HG03342 (cell line): ENCODE results near the gene LGSN.
A peak's percentile ranks its signal among the peaks of the same experiment; 100 is the strongest.
"Not testable (repeated sequence)": the region's sequence is repeated elsewhere in the genome, so short reads cannot be mapped to it uniquely, and the experiment has no call there.

Experiments used
- ATAC-seq: cut with Tn5 transposase; IDR thresholded peaks from one replicate; pipeline ENCODE4 v1.9.1; 2021; ENCODE audit warnings: mild to moderate bottlenecking, moderate library complexity; ENCODE audit not compliant: unreplicated experiment

Gene LGSN

GRCh38 chr6:63245420-63245819, 74.4 kb downstream of the LGSN start:
- ATAC-seq = peak; percentile 7

- peak; percentile 69 for ATAC-seq
Observed at GRCh38 chr6:63236398-63236817, 83.4 kb downstream of the LGSN start.

GRCh38 chr6:63230511-63230910, 89.3 kb downstream of the LGSN start:
- ATAC-seq = not testable (repeated sequence)

GRCh38 chr6:63230027-63230426, 89.8 kb downstream of the LGSN start:
- ATAC-seq = not testable (repeated sequence)

GRCh38 chr6:63227928-63228894, 91.6 kb downstream of the LGSN start:
- not testable (repeated sequence) for ATAC-seq

GRCh38 chr6:63225987-63226386, 93.8 kb downstream of the LGSN start:
- ATAC-seq = not testable (repeated sequence)
